Gastroesophageal sphincter (tissue), 3 donors: ENCODE data around the gene ARRDC3.
A peak's percentile ranks its signal among the peaks of the same experiment; 100 is the strongest.

Experiments used
- CTCF ChIP-seq, 4 experiments: fragments of 200-600 bp in 2 of 4; fragments of 450-650 bp in 2 of 4; sonication (generic) in 1 of 4; IDR thresholded peaks; one replicate each; pipeline ENCODE4 v1.5.1; 2017 to 2019; ENCODE audit warnings: antibody characterized with exemption in 4 of 4, mild to moderate bottlenecking in 2 of 4, moderate library complexity in 2 of 4
- EP300 ChIP-seq: sonication (generic); formaldehyde crosslinking; IDR thresholded peaks from one replicate; pipeline ENCODE4 v1.6.1; 2017; ENCODE audit warnings: antibody characterized with exemption, mild to moderate bottlenecking

- TF ChIP-seq CTCF (IDR thresholded peaks at IDR 0.05) (peak in 1 of 4 experiments; percentile 28), EP300 (no peak)
These were observed at the start of gene ARRDC3 for GRCh38 chr5:91383027-91383955.
